Epithelial cell of proximal tubule (primary cell): ENCODE data around the gene RAB21. TPM values are rescaled to one million over a fixed set of nuclear protein-coding genes. Genes with fewer than 3 reads are reported as not detected.

Experiments
- DNase-seq: peaks from one replicate; pipeline ENCODE4 v3.0.0-alpha.2; 2011; ENCODE audit warnings: low read depth
- H3K4me3 ChIP-seq: 2 replicates; pipeline ENCODE4 v1.5.1; 2011; ENCODE audit warnings: low read depth, mild to moderate bottlenecking, low read length
- total RNA-seq: library from RNA; depleted of rRNA; stranded (reverse); fragments of >200 nt; gene quantifications from 2 replicates; pipeline ENCODE4 v1.2.3, GENCODE V29; 2015
- TF ChIP-seq, protein P1 (sequence below): conservative IDR thresholded peaks from 2 replicates; pipeline ENCODE4 v1.5.1; 2012; ENCODE audit warnings: low read depth, mild to moderate bottlenecking, low read length

Gene RAB21
- total RNA-seq, 1 donor from 2014 or later = 33.2 TPM

GRCh38 chr12:71780237-71780822 is 25.7 kb downstream of the RAB21 start:
- DNase-seq = no peak
- TF ChIP-seq, protein P1, sequence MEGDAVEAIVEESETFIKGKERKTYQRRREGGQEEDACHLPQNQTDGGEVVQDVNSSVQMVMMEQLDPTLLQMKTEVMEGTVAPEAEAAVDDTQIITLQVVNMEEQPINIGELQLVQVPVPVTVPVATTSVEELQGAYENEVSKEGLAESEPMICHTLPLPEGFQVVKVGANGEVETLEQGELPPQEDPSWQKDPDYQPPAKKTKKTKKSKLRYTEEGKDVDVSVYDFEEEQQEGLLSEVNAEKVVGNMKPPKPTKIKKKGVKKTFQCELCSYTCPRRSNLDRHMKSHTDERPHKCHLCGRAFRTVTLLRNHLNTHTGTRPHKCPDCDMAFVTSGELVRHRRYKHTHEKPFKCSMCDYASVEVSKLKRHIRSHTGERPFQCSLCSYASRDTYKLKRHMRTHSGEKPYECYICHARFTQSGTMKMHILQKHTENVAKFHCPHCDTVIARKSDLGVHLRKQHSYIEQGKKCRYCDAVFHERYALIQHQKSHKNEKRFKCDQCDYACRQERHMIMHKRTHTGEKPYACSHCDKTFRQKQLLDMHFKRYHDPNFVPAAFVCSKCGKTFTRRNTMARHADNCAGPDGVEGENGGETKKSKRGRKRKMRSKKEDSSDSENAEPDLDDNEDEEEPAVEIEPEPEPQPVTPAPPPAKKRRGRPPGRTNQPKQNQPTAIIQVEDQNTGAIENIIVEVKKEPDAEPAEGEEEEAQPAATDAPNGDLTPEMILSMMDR = peak; percentile 83
- no peak overlapping the region for H3K4me3 ChIP-seq

DNA sequence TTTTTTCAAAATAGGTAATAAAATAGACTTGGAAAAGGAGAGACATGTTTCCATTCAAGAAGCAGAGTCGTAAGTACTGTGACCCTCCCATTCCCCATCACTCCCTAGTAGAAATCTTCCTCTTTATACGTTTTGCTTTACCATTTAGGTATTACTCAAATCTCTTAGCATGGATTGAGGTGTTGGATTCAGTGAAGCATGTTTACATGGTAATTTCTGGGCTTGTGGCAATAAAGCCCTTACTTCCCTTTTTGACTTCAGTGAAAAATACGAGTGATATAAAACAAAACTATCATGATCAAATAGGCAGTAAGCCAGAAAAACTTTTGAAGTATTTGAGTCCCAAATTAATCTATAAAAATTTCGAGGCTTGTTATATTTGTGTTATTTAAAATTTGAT is 27.4 kb downstream of the RAB21 start:
- H3K4me3 ChIP-seq = no peak overlapping the region
- TF ChIP-seq, protein P1 = no peak
- DNase-seq = no peak

DNA sequence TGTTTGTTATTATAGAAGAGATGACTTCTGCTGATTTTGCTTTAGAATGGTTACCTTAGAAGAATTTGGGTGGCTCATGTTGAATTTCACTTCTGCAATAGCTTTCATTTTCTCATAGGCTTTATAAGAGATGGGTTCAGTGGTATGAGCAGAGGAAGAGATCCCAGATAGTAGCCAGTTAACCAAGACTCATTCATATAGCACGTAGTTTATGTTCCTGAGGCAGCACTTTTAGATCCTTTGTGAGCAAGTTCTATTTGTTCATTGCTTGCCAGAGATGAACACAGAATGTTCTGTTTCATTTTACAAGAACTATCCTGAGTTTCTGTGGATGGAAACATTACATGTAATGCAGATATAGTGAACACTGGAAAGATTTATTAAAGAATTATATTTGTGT is 32.2 kb downstream of the RAB21 start:
- H3K4me3 ChIP-seq = no peak overlapping the region
- TF ChIP-seq, protein P1 = no peak
- DNase-seq = no peak

GRCh38 chr12:71787580-71787979 is 32.9 kb downstream of the RAB21 start:
- no peak overlapping the region for H3K4me3 ChIP-seq
- DNase-seq = no peak
- TF ChIP-seq, protein P1 = no peak

DNA sequence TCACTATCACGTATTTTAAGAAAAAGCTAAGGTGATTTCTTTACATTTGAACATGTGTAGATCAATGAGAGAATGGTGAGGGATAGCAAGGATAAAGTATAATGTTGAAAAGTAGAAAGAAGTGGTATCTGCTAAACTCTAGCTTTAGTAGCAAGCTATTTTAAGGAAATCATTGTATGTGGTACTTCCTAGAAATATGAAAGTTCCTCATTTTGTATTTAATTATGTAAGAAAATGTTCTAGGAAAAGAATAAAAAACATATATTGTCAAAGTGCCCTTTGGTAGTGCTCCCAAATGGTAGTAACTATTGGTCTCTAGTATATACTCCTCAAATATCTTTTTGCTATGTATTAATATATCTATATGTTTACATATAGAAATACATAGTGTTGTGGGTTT is 35.7 kb downstream of the RAB21 start:
- H3K4me3 ChIP-seq = no peak overlapping the region
- TF ChIP-seq, protein P1 = no peak
- DNase-seq = no peak

DNA sequence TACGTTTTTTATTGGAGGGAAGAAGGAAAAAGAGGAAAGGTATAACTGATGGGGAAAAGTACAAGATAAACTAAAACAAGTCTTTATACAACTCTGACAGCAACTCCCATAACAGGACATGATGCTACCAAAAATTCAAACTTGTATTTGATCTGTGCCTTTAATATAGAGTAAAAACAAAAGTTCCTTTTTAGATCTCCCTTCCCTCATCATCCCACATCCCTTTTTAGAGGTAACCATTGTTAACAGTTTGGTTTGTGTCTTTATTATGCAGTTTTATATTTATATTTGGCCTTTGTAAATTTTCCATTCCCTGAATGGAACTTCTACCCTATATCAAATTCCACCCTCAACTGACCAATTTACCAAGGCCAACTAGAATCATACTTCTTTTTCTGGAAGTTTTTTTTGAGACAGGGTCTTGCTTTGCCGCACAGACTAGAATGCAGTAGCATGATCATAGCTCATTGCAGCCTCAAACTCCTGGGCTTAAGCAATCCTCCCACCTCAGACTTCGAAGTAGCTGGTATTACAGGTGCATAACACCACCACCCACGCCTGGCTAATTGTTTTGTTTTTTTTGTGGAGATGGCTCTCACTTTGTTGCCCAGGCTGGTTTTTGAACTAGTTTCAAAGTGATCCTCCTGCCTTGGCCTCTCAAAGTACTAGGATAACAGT is 36.9 kb downstream of the RAB21 start:
- TF ChIP-seq, protein P1 = no peak
- H3K4me3 ChIP-seq = no peak overlapping the region
- no peak for DNase-seq

GRCh38 chr12:71792599-71792998 is 37.9 kb downstream of the RAB21 start:
- no peak overlapping the region for H3K4me3 ChIP-seq
- DNase-seq = no peak
- TF ChIP-seq, protein P1 = no peak
